Measurements from ENCODE around the gene DLG2.

DLG2 gene

DNA sequence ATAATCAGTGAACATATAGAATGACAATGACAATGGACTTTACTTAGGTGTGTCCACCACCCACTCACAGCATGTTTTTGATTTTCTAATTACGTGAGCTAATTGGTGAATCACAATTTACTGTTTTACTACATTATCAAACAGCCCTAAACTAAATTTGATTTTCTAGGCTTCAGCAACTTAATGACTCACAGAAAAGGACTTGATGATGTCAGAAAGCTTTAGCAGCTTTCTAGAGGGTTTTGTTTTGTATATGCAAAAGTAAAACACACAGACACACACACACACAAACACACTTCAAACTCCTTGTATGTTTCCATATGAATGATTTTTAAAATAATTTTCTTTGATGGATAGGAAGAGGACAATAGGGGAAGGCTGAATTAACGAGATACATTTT lies 1462.4 kb downstream of the DLG2 start:
- Histone ChIP-seq H3K36me3 (replicated peaks; ENCODE audit: low read depth, low read length) (no peaks in the 10 kb centered on the region), H3K27ac (ENCODE audit: low read length) (no peak overlapping the region), H3K4me2 (ENCODE audit: low read length) (no peak overlapping the region), H3K9ac (ENCODE audit: low read length) (no peak overlapping the region), H3K79me2 (ENCODE audit: low read length) (no peaks in the 10 kb centered on the region), H3K4me1 (ENCODE audit: low read length) (no peaks in the 10 kb centered on the region), H2AFZ (ENCODE audit: low read depth, low read length) (no peak overlapping the region), H3K4me3 (ENCODE audit: low read length) (no peak overlapping the region), H3K27me3 (ENCODE audit: low read depth, low read length) (no peaks in the 10 kb centered on the region), H3K9me3 (ENCODE audit: insufficient read depth, low read length) (no peaks in the 10 kb centered on the region), H4K20me1 (ENCODE audit: insufficient read depth, low read length) (no peaks in the 10 kb centered on the region)
- TF ChIP-seq EZH2phosphoT487 (IDR thresholded peaks at IDR 0.05; ENCODE audit: low read depth), result no peak
- TF ChIP-seq, protein P1, sequence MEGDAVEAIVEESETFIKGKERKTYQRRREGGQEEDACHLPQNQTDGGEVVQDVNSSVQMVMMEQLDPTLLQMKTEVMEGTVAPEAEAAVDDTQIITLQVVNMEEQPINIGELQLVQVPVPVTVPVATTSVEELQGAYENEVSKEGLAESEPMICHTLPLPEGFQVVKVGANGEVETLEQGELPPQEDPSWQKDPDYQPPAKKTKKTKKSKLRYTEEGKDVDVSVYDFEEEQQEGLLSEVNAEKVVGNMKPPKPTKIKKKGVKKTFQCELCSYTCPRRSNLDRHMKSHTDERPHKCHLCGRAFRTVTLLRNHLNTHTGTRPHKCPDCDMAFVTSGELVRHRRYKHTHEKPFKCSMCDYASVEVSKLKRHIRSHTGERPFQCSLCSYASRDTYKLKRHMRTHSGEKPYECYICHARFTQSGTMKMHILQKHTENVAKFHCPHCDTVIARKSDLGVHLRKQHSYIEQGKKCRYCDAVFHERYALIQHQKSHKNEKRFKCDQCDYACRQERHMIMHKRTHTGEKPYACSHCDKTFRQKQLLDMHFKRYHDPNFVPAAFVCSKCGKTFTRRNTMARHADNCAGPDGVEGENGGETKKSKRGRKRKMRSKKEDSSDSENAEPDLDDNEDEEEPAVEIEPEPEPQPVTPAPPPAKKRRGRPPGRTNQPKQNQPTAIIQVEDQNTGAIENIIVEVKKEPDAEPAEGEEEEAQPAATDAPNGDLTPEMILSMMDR (IDR thresholded peaks at IDR 0.05; ENCODE audit: low read depth, low read length), result no peak

DNA sequence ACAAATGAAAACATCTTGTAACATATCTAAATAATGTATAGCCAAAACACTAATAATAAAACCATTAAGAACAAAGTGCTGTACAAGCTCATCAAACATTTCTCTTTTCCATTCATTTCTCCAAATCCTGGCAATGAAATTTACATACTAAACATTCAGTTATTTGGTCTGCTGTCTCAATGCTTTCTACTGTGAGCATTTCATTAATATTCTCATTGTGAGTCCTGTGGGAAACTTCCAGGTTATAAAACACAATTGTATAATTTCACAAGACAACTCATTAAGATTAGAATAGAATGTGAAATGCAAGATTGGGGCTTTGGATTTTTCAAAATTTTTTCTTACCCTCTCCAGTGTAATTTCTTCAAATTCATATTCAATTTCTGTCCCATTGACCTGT lies 1464.0 kb downstream of the DLG2 start:
- Histone ChIP-seq H3K4me2 (ENCODE audit: low read length) (no peak overlapping the region), H3K36me3 (replicated peaks; ENCODE audit: low read depth, low read length) (no peaks in the 10 kb centered on the region), H3K9me3 (ENCODE audit: insufficient read depth, low read length) (no peaks in the 10 kb centered on the region), H4K20me1 (ENCODE audit: insufficient read depth, low read length) (no peaks in the 10 kb centered on the region), H3K79me2 (ENCODE audit: low read length) (no peaks in the 10 kb centered on the region), H3K4me1 (ENCODE audit: low read length) (no peaks in the 10 kb centered on the region), H3K4me3 (ENCODE audit: low read length) (no peak overlapping the region), H2AFZ (ENCODE audit: low read depth, low read length) (no peak overlapping the region), H3K9ac (ENCODE audit: low read length) (no peak overlapping the region), H3K27ac (ENCODE audit: low read length) (no peak overlapping the region), H3K27me3 (ENCODE audit: low read depth, low read length) (no peaks in the 10 kb centered on the region)
- TF ChIP-seq, protein P1 (IDR thresholded peaks at IDR 0.05; ENCODE audit: low read depth, low read length), result no peak
- TF ChIP-seq EZH2phosphoT487 (IDR thresholded peaks at IDR 0.05; ENCODE audit: low read depth), result no peak

DNA sequence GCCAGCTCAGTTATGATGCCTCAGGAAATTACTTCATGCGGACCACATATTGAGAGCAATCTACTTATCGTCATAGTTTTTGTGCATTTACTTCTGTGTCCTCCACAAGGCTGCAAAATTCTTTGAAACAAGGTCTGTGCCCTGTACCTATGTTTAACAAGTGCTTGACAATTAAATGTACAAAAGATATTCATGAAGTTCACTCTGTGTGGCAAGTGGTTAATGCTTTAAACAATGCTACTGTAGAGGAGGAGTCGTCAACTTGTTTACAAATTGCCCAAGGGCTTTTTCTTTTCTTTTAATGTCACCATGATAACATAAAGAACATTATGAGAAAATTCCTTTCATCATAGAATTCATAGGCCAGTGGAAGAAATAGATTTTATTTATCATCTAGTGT lies 1469.5 kb downstream of the DLG2 start:
- Histone ChIP-seq H3K27ac (ENCODE audit: low read length) (no peak overlapping the region), H3K4me1 (ENCODE audit: low read length) (no peaks in the 10 kb centered on the region), H3K27me3 (ENCODE audit: low read depth, low read length) (no peaks in the 10 kb centered on the region), H3K36me3 (replicated peaks; ENCODE audit: low read depth, low read length) (no peaks in the 10 kb centered on the region), H3K9me3 (ENCODE audit: insufficient read depth, low read length) (no peaks in the 10 kb centered on the region), H4K20me1 (ENCODE audit: insufficient read depth, low read length) (no peaks in the 10 kb centered on the region), H2AFZ (ENCODE audit: low read depth, low read length) (no peak overlapping the region), H3K4me3 (ENCODE audit: low read length) (no peak overlapping the region), H3K79me2 (ENCODE audit: low read length) (no peaks in the 10 kb centered on the region), H3K9ac (ENCODE audit: low read length) (no peak overlapping the region), H3K4me2 (ENCODE audit: low read length) (no peak overlapping the region)
- TF ChIP-seq, protein P1 (IDR thresholded peaks at IDR 0.05; ENCODE audit: low read depth, low read length), result no peak
- TF ChIP-seq EZH2phosphoT487 (IDR thresholded peaks at IDR 0.05; ENCODE audit: low read depth), result no peak

DNA sequence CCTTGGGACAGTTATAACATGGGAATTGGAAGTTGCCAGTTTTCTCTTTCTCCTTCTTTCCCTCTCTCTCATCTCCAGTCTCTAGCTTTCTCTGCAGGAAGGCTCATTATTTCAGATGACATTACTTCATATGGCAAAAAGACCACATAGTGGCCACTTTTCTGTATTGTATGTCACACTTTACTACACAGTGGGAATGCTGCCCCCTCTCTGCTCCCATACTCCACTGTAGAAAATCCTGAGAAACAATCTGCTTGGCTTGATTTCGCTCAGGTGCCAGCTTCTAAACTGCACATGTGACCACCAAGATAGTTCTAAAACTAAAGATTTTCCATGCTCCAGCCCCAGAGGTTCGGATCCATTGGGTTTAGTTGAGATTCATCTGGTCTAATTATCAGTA lies 1480.3 kb downstream of the DLG2 start:
- Histone ChIP-seq H3K27me3 (ENCODE audit: low read depth, low read length) (no peaks in the 10 kb centered on the region), H2AFZ (ENCODE audit: low read depth, low read length) (no peak overlapping the region), H3K4me2 (ENCODE audit: low read length) (no peak overlapping the region), H3K4me1 (ENCODE audit: low read length) (no peaks in the 10 kb centered on the region), H3K9me3 (ENCODE audit: insufficient read depth, low read length) (no peaks in the 10 kb centered on the region), H3K27ac (ENCODE audit: low read length) (no peak overlapping the region), H4K20me1 (ENCODE audit: insufficient read depth, low read length) (no peaks in the 10 kb centered on the region), H3K4me3 (ENCODE audit: low read length) (no peak overlapping the region), H3K36me3 (replicated peaks; ENCODE audit: low read depth, low read length) (no peaks in the 10 kb centered on the region), H3K79me2 (ENCODE audit: low read length) (no peaks in the 10 kb centered on the region), H3K9ac (ENCODE audit: low read length) (no peak overlapping the region)
- no peak for TF ChIP-seq EZH2phosphoT487 (IDR thresholded peaks at IDR 0.05; ENCODE audit: low read depth)
- TF ChIP-seq, protein P1 (IDR thresholded peaks at IDR 0.05; ENCODE audit: low read depth, low read length), result peak; percentile 35; the same call in 1 of the 2 replicates
